Activated T-cell treated with anti-CD3 and anti-CD28 coated beads for 48 hours (primary cell): ENCODE data around the gene SH3TC1.

Experiments used
- DNase-seq: peaks from one replicate; pipeline ENCODE4 v3.0.0-alpha.2; 2020; ENCODE audit warnings: low read depth

SH3TC1 gene

DNA sequence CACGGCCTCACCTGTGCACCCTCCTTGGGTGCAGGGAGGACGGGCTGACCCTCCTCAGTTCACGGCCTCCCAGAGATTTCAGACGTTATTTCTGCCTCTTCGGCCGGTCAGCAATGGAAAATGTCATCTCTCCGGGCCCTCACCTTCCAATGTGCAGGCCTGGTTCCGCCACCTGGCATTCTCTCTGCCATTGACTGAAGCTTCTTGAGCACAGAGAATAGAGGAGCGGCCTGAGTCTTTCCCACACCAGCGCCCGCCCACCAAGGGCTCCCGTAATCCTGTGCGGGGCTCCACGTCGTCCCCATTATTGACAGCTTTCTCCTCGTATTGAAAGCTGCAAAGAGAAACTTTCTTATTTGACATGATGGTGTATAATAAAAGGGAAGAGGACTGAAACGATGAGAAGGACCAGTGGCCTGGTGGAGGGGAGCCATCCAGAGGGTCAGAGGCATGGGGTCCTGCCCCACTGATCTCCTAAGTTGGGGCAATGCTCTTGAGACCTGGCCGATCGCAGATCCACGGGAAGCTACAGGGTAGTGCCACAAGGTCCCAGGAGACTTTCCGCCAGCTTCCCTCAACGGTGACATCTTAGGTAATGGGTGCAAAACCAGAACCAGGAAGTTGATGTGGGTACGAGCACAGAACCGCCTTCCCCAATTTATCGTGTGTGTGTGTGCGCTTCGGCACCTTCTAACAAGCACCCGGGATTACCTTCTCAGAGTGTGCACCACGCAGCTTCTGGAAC, 91.0 kb downstream of the SH3TC1 start:
- no peak for DNase-seq

DNA sequence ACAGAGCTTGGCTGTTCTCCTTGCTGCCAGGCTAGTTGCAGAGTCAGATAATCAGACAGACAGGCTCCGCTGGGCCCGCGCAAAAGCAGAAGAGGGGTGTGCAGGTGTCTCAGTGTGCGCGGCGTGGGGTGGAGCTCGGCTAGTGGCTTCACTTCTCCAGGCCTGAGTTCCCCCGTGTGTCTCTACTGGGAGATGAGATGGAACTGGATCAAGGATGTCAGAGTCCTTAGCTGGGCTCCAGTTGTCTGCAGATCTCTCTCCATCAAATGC, 91.5 kb downstream of the SH3TC1 start:
- DNase-seq: no peak
